Keratinocyte (primary cell): Measurements from ENCODE around the gene NME7. TPM values are rescaled to one million over a fixed set of nuclear protein-coding genes. Genes with fewer than 3 reads are reported as not detected.

ENCODE experiments used
- DNase-seq: peaks from one replicate; pipeline ENCODE4 v3.0.0-alpha.2; 2011; ENCODE audit warnings: low read depth, missing footprints, low spot score
- FAIRE-seq: peaks from 2 replicates; lab custom pipeline; 2011; peaks lifted over from hg19 to GRCh38; lab: Jason Lieb, UNC
- H2AFZ ChIP-seq: 2 replicates; pipeline ENCODE4 v1.6.0; 2012; ENCODE audit warnings: low read length, control low read depth, inconsistent platforms; ENCODE audit not compliant: control insufficient read depth
- H3K27ac ChIP-seq: 2 replicates; pipeline ENCODE4 v1.5.1; 2011; ENCODE audit warnings: low read length; ENCODE audit not compliant: control insufficient read depth, insufficient read depth
- H3K27me3 ChIP-seq: 3 replicates; pipeline ENCODE4 v1.6.0; 2011; ENCODE audit warnings: low read length; ENCODE audit not compliant: control insufficient read depth, insufficient read depth; ENCODE audit errors: extremely low read depth
- H3K36me3 ChIP-seq, 2 experiments: 2 replicates in 1 of 2; 3 replicates in 1 of 2; pipeline ENCODE4 v1.5.1; 2011; ENCODE audit warnings: low read length in 2 of 2, mild to moderate bottlenecking in 1 of 2; ENCODE audit not compliant: control insufficient read depth in 2 of 2, insufficient read depth in 2 of 2; ENCODE audit errors: extremely low read depth in 1 of 2
- H3K4me1 ChIP-seq: 3 replicates; pipeline ENCODE4 v1.5.1; 2011; ENCODE audit warnings: low read length; ENCODE audit not compliant: control insufficient read depth, insufficient read depth; ENCODE audit errors: extremely low read depth
- H3K4me2 ChIP-seq: 3 replicates; pipeline ENCODE4 v1.6.0; 2011; ENCODE audit warnings: low read depth, low read length; ENCODE audit not compliant: control insufficient read depth, insufficient read depth; ENCODE audit errors: extremely low read depth
- H3K4me3 ChIP-seq, 3 experiments: fragments of 200-600 bp in 1 of 3; sonication (generic) in 1 of 3; 2 replicates in 2 of 3; 3 replicates in 1 of 3; pipeline ENCODE4 v1.5.1; 2011 to 2016; ENCODE audit warnings: low read length in 3 of 3, mild to moderate bottlenecking in 3 of 3, control low read depth in 2 of 3, inconsistent platforms in 1 of 3, low read depth in 1 of 3, mixed read lengths in 1 of 3, mixed run types in 1 of 3, moderate library complexity in 1 of 3; ENCODE audit not compliant: control insufficient read depth in 2 of 3, insufficient read depth in 2 of 3; ENCODE audit errors: extremely low read depth in 1 of 3
- H3K79me2 ChIP-seq: 2 replicates; pipeline ENCODE4 v1.6.0; 2012; ENCODE audit warnings: low read length; ENCODE audit not compliant: control insufficient read depth, insufficient read depth
- H3K9ac ChIP-seq: 3 replicates; pipeline ENCODE4 v1.6.0; 2011; ENCODE audit warnings: low read length; ENCODE audit not compliant: control insufficient read depth, insufficient read depth; ENCODE audit errors: extremely low read depth
- H3K9me1 ChIP-seq: 3 replicates; pipeline ENCODE4 v1.6.0; 2011; ENCODE audit warnings: low read length; ENCODE audit not compliant: control insufficient read depth, insufficient read depth; ENCODE audit errors: extremely low read depth
- H3K9me3 ChIP-seq: 2 replicates; pipeline ENCODE4 v1.5.1; 2012; ENCODE audit warnings: low read depth, low read length; ENCODE audit not compliant: control insufficient read depth
- H4K20me1 ChIP-seq: 3 replicates; pipeline ENCODE4 v1.6.0; 2011; ENCODE audit warnings: low read length; ENCODE audit not compliant: control insufficient read depth, insufficient read depth; ENCODE audit errors: extremely low read depth
- EZH2 ChIP-seq: IDR thresholded peaks from one replicate; pipeline ENCODE4 v1.6.1; 2012; ENCODE audit warnings: inconsistent platforms, mild to moderate bottlenecking, low read length, moderate library complexity
- dilution Hi-C: fragments of 300-500 bp; cut with MboI; formaldehyde crosslinking; loops from one replicate; pipeline ENCODE4 v1.7.0; 2020; ENCODE audit warnings: low sequenced_read_pairs; ENCODE audit not compliant: extremely low pct_ligation_motif_present
- polyA plus RNA-seq, 5 experiments: library from polyadenylated mRNA; depleted of rRNA in 3 of 5; stranded (reverse) in 3 of 5; stranded (forward) in 1 of 5; unstranded in 1 of 5; fragments of >200 nt; gene quantifications; 1 replicate in 1 of 5; 2 replicates in 3 of 5; 3 replicates in 1 of 5; pipeline versions ENCODE4 v1.2.1 to v1.2.3, GENCODE V29; 2011 to 2012; ENCODE audit warnings: missing spikeins in 2 of 5, low read depth in 1 of 5, low replicate concordance in 1 of 5
- TF ChIP-seq, protein P1 (sequence below), 3 experiments: IDR thresholded peaks in 1 of 3; conservative IDR thresholded peaks in 1 of 3; optimal IDR thresholded peaks in 1 of 3; 2 replicates in 2 of 3; 3 replicates in 1 of 3; pipeline versions ENCODE3 to v1.5.1; 2011; ENCODE audit warnings: low read length in 3 of 3, mild to moderate bottlenecking in 3 of 3, moderate library complexity in 2 of 3, control low read depth in 1 of 3, inconsistent platforms in 1 of 3; ENCODE audit not compliant: insufficient read depth in 2 of 3; ENCODE audit errors: extremely low read depth in 1 of 3

The NME7 gene
- polyA plus RNA-seq, 1 donor (not counting 4 experiments of a cell fraction or from before 2014, with no cell fraction given): 52.9 TPM

DNA sequence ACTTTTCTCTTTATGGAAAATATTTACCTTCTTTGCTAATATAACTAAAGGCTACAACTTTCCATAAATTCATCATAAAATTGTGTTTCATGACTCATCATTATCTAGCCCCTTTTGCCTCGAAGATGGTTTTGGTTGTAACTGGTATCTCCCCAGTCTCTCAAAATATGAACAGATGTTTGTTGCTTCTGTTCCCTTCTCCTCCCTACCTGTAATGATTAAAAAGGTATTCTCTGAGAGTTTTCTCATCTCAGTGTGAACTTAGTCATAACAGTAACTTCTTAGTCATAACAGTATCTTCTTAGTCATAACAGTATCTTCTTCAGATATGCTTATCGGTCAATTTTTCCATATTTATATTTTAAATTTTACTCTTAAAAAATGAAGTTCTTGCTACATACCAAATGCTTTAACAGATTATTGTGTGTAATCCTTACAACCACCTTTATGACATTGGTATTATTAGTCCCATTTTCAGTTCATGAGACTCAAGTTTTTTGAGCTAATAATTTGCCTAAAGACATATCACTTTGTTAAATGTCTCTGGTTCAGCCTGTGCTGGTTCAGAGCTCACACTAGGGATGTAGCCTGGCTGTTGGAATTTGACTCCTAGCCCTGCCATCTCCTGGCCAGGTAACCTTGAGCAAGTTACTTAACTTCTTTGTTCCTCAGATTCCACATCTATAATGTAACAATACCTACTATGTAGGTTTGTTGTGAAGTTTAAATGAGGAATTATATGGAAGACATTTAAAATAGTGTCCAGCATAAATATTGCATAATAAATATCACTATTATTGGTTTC is 228.5 kb downstream of the NME7 start:
- Histone ChIP-seq H3K9me1 (no peaks in the 10 kb centered on the region), H4K20me1 (no peaks in the 10 kb centered on the region), H3K27me3 (no peaks in the 10 kb centered on the region), H3K4me3 (no peak overlapping the region), H2AFZ (no peak overlapping the region), H3K36me3 (peaks cover 0 to 2% of the 10 kb centered on the region in 2 experiments), H3K79me2 (no peaks in the 10 kb centered on the region), H3K4me1 (no peaks in the 10 kb centered on the region), H3K27ac (peak overlapping the region; percentile 6), H3K9ac (no peak overlapping the region), H3K9me3 (no peaks in the 10 kb centered on the region), H3K4me2 (no peak overlapping the region)
- TF ChIP-seq, protein P1, sequence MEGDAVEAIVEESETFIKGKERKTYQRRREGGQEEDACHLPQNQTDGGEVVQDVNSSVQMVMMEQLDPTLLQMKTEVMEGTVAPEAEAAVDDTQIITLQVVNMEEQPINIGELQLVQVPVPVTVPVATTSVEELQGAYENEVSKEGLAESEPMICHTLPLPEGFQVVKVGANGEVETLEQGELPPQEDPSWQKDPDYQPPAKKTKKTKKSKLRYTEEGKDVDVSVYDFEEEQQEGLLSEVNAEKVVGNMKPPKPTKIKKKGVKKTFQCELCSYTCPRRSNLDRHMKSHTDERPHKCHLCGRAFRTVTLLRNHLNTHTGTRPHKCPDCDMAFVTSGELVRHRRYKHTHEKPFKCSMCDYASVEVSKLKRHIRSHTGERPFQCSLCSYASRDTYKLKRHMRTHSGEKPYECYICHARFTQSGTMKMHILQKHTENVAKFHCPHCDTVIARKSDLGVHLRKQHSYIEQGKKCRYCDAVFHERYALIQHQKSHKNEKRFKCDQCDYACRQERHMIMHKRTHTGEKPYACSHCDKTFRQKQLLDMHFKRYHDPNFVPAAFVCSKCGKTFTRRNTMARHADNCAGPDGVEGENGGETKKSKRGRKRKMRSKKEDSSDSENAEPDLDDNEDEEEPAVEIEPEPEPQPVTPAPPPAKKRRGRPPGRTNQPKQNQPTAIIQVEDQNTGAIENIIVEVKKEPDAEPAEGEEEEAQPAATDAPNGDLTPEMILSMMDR (optimal IDR thresholded peaks at IDR 0.05 in 1 of 3, IDR thresholded peaks at IDR 0.05 in 1 of 3, conservative IDR thresholded peaks at IDR 0.05 in 1 of 3; ENCODE audit: extremely low read depth in 1 of 3, insufficient read depth in 2 of 3, low read length in 3 of 3): no peak
- TF ChIP-seq EZH2: no peak
- DNase-seq (no peak), FAIRE-seq (no peak)
- dilution Hi-C loops: no loop called here

DNA sequence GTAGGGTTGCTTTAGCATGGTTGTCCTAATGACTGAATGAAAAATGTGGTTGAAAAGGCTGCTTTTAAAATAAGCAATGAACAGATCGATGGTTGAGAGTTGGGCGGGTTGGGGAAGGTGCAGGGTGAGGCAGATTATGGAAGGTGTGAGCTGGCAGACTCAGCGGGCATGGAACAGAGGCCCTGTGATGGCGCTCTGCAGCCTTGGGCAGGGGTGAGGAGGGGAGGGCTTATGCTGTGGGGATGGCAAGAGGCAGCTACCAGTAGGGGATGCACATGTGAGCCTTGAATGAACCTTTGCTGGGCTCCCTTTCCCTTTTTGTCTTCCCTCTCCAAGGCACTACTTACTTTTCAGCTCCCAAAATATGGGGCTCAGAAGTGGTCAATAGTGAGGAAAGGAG is 230.2 kb downstream of the NME7 start:
- FAIRE-seq (no peak), DNase-seq (no peak)
- dilution Hi-C loops: no loop called here
- Histone ChIP-seq H3K9me1 (no peaks in the 10 kb centered on the region), H3K9ac (no peak overlapping the region), H3K4me1 (peaks cover 6% of the 10 kb centered on the region), H2AFZ (no peak overlapping the region), H4K20me1 (no peaks in the 10 kb centered on the region), H3K27me3 (no peaks in the 10 kb centered on the region), H3K36me3 (peaks cover 0 to 2% of the 10 kb centered on the region in 2 experiments), H3K4me3 (no peak overlapping the region), H3K9me3 (no peaks in the 10 kb centered on the region), H3K79me2 (no peaks in the 10 kb centered on the region), H3K27ac (no peak overlapping the region), H3K4me2 (no peak overlapping the region)
- TF ChIP-seq EZH2: no peak
- TF ChIP-seq, protein P1 (optimal IDR thresholded peaks at IDR 0.05 in 1 of 3, IDR thresholded peaks at IDR 0.05 in 1 of 3, conservative IDR thresholded peaks at IDR 0.05 in 1 of 3; ENCODE audit: extremely low read depth in 1 of 3, insufficient read depth in 2 of 3, low read length in 3 of 3): no peak
